ENCODE measurements around the gene APOC1.
A peak's percentile ranks its signal among the peaks of the same experiment; 100 is the strongest.
"Not testable (repeated sequence)": the region's sequence is repeated elsewhere in the genome, so short reads cannot be mapped to it uniquely, and the experiment has no call there.

Gene APOC1

GRCh38 chr19:44912854-44913253, 1.6 kb upstream of the APOC1 start:
- no peak for DNase-seq (ENCODE audit: low read depth in 2 of 2)

- not testable (repeated sequence) for DNase-seq (ENCODE audit: low read depth in 2 of 2)
Measured at GRCh38 chr19:44913512-44914432, 636 bp upstream of the APOC1 start.

DNA sequence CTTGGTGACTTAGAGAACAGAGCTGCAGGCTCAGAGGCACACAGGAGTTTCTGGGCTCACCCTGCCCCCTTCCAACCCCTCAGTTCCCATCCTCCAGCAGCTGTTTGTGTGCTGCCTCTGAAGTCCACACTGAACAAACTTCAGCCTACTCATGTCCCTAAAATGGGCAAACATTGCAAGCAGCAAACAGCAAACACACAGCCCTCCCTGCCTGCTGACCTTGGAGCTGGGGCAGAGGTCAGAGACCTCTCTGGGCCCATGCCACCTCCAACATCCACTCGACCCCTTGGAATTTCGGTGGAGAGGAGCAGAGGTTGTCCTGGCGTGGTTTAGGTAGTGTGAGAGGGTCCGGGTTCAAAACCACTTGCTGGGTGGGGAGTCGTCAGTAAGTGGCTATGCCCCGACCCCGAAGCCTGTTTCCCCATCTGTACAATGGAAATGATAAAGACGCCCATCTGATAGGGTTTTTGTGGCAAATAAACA, 9.9 kb downstream of the APOC1 start:
- no peak for DNase-seq (ENCODE audit: low read depth in 2 of 2)

DNA sequence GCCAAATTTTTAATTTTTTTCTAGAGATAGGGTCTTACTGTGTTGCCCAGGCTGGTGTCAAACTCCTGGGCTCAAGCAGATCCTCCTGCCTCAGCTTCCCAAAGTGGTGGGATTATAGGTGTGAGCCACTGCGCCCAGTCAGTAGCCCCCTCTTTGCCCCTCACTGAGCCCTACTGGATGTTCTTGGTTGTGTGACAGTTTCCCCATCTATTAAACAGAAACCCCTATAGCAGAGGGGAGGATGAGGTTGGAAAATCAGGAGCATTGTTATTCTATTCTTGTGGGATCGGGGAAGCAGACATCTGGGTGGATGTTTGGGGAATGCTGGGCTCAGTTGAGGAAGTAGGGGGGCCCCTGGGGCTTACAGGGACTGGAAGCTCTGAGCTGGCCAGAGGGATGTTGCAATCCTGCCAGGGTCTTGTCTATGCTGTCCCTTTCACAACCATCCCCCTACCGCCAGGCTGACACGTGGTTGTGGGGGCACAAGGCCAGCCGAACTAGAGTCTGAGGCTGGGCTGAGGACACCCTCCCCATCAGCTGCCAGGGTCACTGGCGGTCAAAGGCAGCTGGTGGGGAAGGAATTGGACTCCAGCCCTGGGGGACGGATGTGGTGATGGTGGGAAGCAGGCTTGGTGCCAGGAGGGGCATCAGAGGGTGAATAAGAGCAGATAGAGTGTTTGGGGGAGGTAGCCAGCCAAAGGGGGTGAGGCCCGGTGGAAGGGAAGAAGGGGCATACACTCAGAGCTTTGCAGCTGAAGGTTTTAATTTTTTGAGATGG, 10.9 kb downstream of the APOC1 start:
- DNase-seq (ENCODE audit: low read depth in 2 of 2), result no peak

DNA sequence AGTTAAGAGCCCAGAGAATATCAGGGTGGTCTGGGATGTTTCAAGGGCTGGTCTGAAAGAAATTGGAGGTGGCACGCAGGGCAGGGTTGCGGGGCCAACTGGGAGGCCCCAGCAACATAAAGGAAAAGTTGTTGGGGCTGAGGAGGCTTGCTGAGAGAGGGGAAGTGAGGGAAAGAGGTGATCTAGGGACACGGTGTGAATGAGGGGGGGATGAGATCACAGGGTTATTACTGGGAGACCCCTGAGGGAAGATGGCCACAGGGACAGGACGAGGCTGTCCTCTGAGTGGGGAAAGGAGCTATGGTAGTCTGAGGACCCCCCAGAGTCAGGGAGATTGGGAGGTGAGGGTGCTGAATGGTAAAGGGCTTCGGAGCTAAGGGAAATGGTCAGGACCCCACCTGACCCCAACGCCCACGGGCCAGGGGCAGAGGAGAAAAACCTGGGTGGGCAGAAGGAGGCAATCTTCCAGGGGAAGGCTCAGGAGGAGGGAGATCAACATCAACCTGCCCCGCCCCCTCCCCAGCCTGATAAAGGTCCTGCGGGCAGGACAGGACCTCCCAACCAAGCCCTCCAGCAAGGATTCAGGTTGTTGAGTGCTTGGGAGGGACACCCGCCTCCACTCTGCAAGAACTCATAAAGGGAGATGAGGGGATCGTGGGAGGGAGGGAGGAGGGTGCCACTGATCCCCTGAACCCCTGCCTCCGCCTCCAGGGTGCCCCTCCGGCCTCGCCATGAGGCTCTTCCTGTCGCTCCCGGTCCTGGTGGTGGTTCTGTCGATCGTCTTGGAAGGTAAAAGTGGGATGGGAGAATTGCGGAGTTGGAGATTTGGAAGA, 12.1 kb downstream of the APOC1 start:
- not testable (repeated sequence) for DNase-seq (ENCODE audit: low read depth in 2 of 2)

DNA sequence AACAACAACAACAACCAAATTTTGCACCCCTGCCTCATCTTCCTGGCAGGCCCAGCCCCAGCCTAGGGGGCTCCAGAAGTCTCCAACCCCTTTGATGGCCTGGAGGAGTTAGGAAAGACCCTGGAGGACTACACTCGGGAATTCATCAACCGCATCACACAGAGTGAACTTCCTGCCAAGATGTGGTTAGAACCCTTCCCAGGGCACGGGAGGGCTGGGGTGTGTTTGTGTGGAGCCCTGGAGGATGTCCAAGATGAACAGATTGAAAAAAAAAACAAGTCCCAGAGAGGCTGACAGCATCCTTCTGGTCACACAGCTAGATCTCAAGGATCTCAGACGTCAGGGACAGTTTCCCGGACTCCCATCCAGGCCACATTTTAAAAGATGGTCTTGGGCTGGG, 13.3 kb downstream of the APOC1 start:
- peak in 1 of 2 experiments; percentile 18 for DNase-seq (ENCODE audit: low read depth in 2 of 2)

GRCh38 chr19:44930088-44930487, 15.7 kb downstream of the APOC1 start:
- no peak for DNase-seq (ENCODE audit: low read depth in 2 of 2)

DNA sequence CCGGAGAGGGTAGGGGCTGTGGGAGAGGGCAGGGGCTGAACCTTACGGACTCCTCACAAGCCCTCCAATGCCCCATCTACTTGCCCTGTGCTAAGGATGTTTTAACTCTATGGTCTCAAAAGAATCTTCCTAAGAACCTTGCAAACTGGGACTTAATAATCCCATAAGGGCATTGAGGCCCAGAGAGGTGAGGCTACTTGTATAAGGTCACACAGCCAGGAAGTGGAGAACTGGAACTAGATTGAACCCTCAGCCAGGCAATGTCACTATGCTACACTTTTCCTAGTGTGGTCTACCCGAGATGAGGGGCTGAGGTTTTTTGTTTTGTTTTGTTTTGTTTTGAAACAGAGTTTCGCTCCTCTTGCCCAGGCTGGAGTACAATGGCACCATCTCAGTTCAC, 17.1 kb downstream of the APOC1 start:
- no peak for DNase-seq (ENCODE audit: low read depth in 2 of 2)

DNA sequence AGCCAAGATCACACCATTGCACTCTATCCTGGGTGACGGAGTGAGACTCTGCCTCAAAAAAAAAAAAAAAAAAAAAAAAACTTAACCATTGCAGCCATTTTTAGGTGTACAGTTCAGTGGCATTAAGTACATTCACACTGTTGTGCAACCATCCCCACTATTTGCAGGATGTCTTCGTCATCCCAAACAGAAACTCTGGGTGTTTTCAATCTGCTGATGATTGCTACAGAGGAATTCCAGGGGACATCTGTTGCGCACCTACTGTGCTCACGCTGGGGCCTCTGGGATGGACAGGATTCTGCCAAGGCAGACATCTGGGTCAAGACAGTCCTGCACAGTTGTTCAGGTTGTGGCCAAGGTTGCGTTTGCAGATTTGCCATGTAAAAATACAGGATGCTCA, 25.3 kb downstream of the APOC1 start:
- no peak for DNase-seq (ENCODE audit: low read depth in 2 of 2)

DNA sequence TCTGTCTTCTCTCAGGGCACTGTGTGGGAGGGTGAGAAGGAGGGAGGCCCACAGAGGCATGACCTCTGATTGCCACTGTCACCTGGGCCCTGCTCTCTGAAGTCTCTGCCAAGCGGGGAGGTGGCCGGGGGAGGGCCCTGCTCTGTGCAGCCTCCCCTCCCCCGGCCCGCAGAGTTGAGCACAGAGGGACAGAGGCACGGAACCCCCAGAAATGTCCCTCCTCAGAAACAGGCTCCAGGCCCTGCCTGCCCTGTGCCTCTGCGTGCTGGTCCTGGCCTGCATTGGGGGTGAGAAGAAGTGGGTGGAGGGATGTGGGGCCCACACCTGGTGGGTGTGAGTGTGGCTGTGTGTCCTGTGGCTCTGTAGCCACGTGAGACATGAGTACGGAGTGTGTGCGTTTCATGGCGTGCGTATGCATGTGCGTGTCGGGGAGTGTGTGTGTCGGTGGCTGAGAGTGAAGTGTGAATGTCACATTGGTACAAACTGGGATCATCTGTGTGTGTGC, 27.7 kb downstream of the APOC1 start, which contains the start of gene APOC4:
Gene APOC4, plus strand, starts transcription at position 171 of the 505 bp plus-strand sequence. Its CDS starts 41 bp downstream, at position 212.
- DNase-seq (ENCODE audit: low read depth in 2 of 2), result no peak

DNA sequence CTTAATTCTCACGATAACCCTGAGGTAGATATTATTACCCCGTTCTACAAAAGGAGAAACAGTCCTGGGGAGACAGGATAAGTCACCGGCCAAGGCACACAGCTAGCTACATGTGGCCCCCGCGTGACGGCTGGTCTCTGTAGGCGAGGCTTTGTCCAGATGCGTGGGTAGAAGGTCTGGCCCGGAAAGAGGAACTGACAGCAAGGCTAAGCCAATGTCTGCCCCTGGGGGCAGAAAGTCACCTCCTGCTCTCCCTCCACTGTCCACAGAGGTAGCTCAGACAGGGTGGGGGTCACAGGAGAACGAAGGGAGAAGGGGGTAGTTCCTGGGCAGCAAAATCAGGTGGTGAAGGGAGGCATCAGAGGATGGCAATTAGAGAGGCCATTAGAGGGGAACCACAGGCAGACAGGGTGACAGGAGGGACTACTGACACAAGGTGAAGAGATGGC, 29.4 kb downstream of the APOC1 start:
- DNase-seq (ENCODE audit: low read depth in 2 of 2), result no peak

- no peak for DNase-seq (ENCODE audit: low read depth in 2 of 2)
Measured at GRCh38 chr19:44947041-44947581, 32.7 kb downstream of the APOC1 start.

DNA sequence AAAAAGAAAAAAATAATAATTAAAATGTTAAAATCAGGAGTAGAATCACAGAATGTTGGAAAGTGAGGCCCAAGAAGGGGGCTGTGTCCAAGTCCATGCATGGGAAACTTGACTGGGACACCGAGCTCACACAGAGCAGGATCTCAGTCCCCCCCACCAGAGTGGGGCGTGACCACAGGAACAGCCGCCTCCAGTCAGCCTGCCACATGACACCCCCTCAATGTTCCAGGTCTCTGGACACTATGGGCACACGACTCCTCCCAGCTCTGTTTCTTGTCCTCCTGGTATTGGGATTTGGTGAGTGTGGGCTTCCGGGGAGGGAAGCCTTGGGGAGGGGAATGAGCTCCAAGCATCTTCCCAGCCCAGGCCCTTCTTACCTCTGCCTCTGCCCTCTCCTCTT, 33.8 kb downstream of the APOC1 start:
- no peak for DNase-seq (ENCODE audit: low read depth in 2 of 2)

DNA sequence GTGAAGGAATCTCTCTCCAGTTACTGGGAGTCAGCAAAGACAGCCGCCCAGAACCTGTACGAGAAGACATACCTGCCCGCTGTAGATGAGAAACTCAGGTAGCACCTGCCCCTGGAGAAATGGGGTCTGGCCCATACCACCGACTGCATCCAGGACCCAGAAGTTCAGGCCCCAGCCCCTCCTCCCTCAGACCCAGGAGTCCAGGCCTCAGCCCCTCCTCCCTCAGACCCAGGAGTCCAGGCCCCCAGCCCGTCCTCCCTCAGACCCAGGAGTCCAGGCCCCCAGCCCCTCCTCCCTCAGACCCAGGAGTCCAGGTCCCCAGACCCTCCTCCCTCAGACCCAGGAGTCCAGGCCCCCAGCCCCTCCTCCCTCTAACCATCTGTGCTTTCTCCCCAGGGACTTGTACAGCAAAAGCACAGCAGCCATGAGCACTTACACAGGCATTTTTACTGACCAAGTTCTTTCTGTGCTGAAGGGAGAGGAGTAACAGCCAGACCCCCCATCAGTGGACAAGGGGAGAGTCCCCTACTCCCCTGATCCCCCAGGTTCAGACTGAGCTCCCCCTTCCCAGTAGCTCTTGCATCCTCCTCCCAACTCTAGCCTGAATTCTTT, 34.5 kb downstream of the APOC1 start:
- no peak for DNase-seq (ENCODE audit: low read depth in 2 of 2)

- no peak for DNase-seq (ENCODE audit: low read depth in 2 of 2)
Measured at GRCh38 chr19:44949550-44949949, 35.1 kb downstream of the APOC1 start.

DNA sequence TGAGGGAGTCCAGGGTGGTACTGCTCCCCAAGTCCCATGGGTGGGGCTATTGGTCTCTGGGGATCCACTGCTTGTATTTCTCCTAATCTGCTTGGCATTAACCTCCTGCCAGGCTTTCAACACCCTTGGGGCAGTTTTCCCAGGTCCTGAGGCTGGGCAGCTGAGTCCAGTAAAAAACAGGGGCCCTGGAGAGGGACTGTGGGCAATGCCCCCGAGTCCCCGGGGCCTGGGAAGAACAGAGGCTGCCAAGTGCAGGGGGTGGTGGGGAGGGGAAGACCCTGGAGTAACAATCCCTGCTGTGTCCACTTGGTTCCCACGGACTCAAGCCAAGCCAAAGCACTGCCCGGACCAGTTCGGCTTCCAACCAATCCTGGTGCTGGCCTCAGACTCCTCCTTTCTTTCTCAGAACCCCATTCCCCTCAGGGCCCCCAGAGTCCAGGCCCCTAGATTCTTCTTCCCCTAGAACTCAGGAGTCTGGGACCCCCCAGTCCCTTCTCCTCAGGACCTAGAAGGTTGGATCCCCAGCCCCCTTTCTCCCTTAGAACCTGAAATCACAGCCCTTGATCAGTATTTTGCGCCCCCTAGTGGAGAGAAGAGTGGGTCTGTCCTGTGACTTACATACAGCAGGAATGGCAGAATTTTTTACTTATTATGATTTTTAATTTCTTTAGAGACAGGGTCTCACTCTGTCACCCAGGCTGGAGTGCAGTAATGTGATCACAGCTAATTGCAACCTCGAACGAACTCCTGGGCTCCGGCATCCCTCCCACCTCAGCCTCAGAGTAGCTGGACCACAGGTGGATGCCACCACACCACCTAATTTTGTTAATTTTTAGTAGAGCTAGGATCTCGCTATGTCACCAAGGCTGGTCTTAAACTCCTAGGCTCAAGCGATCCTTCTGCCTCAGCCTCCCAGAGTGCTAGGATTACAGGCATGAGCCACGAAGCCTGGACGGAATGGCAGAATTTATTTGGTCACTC, 37.1 kb downstream of the APOC1 start:
- DNase-seq (ENCODE audit: low read depth in 2 of 2), result peak; percentile 38 to 55

DNA sequence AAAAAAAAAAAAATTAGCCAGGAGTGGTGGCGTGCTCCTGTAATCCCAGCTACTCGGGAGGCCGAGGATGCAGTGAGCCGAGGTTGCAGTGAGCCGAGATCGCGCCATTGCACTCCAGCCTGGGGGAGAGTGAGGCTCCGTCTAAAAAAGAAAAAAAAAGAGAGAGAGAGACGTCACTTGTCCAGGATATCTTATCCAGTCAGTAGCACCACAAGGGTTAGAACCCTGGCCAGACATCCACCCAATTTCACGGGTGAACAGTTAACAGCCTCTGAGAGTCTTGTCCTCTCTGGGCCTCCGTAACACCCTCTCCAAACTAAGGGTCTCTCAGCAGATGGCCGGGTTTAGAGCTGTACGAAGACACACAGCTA, 39.9 kb downstream of the APOC1 start:
- no peak for DNase-seq (ENCODE audit: low read depth in 2 of 2)

DNA sequence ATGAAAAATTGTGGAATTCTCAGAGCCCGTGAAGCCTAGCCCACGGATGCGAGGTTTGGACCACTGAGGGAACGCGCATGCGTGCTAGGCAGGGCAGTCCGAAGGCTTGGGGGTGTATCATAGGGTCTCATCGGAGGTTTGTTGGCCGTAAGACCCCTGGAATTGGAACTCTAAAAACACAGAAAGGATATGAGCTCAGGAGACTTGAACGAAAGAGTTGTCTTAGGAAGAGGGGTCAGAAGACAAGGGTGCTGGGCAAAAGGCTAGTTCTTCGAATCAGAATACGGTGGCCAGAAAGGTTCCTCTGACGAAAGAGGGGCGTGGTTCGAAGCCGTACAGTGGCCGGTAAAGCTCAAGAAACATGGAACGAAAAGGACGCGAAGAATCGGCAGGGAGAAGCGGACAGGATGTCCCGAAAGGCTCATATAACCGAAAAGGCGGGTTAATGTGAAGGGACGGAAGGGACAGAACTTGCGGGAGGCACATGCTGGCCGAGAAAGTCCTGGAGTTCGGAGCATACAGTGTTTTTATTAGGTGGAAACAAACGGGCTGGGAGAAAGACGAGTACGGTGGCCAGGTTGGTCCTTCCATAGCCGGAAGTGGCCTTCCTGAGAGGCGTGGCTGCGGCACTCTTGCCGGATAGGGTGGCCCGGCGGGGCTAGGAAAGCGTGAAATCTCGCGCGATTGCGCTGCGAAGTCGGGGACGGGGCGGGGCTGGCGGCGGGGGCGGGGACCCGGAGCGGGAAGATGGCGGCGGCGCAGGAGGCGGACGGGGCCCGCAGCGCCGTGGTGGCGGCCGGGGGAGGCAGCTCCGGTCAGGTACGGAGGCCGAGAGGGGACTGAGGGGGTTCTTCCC, 40.5 kb downstream of the APOC1 start, which contains the start of gene CLPTM1:
Gene CLPTM1, plus strand, starts transcription at position 732 of the 856 bp plus-strand sequence. Its CDS starts 16 bp downstream, at position 748.
- peak; percentile 90 to 91 for DNase-seq (ENCODE audit: low read depth in 2 of 2)
